OCI-LY3 (cell line): ENCODE results near the gene MAP3K4.

Source experiments
- CTCF ChIP-seq: fragments of 200-600, 300-600 bp; sonication (generic); IDR thresholded peaks from 2 replicates; pipeline ENCODE4 v1.5.1; 2014; ENCODE audit warnings: antibody characterized with exemption, low read length, low read depth
- EZH2phosphoT487 ChIP-seq: fragments of 200-600 bp; shearing (Covaris generic); IDR thresholded peaks from 2 replicates; pipeline ENCODE4 v1.6.1; 2018; ENCODE audit warnings: antibody characterized with exemption, mixed run types, low read depth

- TF ChIP-seq EZH2phosphoT487 (no peak), CTCF (no peak)
These were observed 24.2 kb upstream of the MAP3K4 start for GRCh38 chr6:160967351-160967750.
